Lower lobe of right lung (tissue), 2 donors: ENCODE results near the gene SLC17A8. TPM values are rescaled to one million over a fixed set of nuclear protein-coding genes. Genes with fewer than 3 reads are reported as not detected.
A peak's percentile ranks its signal among the peaks of the same experiment; 100 is the strongest.

Experiments used
- ATAC-seq, 2 donors: fragments of 200-7000 bp; cut with Tn5 transposase; one replicate each; pipeline ENCODE4 v1.9.1; 2020 to 2022; ENCODE audit warnings: mild to moderate bottlenecking in 2 of 2, moderate library complexity in 2 of 2
- DNase-seq: peaks from one replicate; pipeline ENCODE4 v3.0.0-alpha.2; 2020
- H3K27ac ChIP-seq: fragments of 200-600 bp; one replicate; pipeline ENCODE4 v1.8.0; 2022
- H3K27me3 ChIP-seq: fragments of 200-600 bp; one replicate; pipeline ENCODE4 v1.8.0; 2022; ENCODE audit warnings: low read depth
- H3K36me3 ChIP-seq: fragments of 200-600 bp; one replicate; pipeline ENCODE4 v1.8.0; 2022; ENCODE audit warnings: mild to moderate bottlenecking
- H3K4me1 ChIP-seq: fragments of 200-600 bp; one replicate; pipeline ENCODE4 v1.8.0; 2022
- H3K4me3 ChIP-seq: fragments of 200-600 bp; one replicate; pipeline ENCODE4 v1.8.0; 2022; ENCODE audit warnings: mild to moderate bottlenecking
- H3K9me3 ChIP-seq: fragments of 200-600 bp; one replicate; pipeline ENCODE4 v1.8.0; 2022
- CTCF ChIP-seq: fragments of 200-600 bp; IDR thresholded peaks from one replicate; pipeline ENCODE4 v1.8.0; 2022; ENCODE audit warnings: antibody characterized with exemption, mild to moderate bottlenecking
- intact Hi-C: fragments of 100-400 bp; cut with DNase I; formaldehyde crosslinking; loops from one replicate; pipeline ENCODE4 v1.11.0; 2022
- total RNA-seq: library from RNA; stranded (reverse); fragmentation: NEBNext Ultra II Directional; extraction: Animal tissue kit (Norgen Biotek cat#: 25700); gene quantifications from one replicate; pipeline ENCODE4 v1.2.1, GENCODE V29; 2021
- donor health status: DM: no; HTN: yes; CAD: no; lungs with severe emphysema.

The SLC17A8 gene
- total RNA-seq, 1 donor from 2014 or later = not detected

- H3K27me3 ChIP-seq = no peaks in the 10 kb centered on the region
- no peak overlapping the region for H3K27ac ChIP-seq
- ATAC-seq (peak; percentile 89 to 92), DNase-seq (peak; percentile 53)
- intact Hi-C loops = no loop called here
- no peak overlapping the region for H3K4me3 ChIP-seq
- peak; percentile 51 for TF ChIP-seq CTCF
- H3K9me3 ChIP-seq = no peaks in the 10 kb centered on the region
- H3K36me3 ChIP-seq = no peaks in the 10 kb centered on the region
- H3K4me1 ChIP-seq = no peaks in the 10 kb centered on the region
Observed at GRCh38 chr12:100404769-100405407, 48.0 kb downstream of the SLC17A8 start.

- Histone ChIP-seq H3K27ac (no peak overlapping the region), H3K4me3 (no peak overlapping the region), H3K4me1 (no peaks in the 10 kb centered on the region), H3K27me3 (no peaks in the 10 kb centered on the region), H3K36me3 (no peaks in the 10 kb centered on the region), H3K9me3 (no peaks in the 10 kb centered on the region)
- intact Hi-C loops = no loop called here
- no peak for DNase-seq
- TF ChIP-seq CTCF = no peak
- no peak for ATAC-seq
Observed at GRCh38 chr12:100413001-100413400, 56.1 kb downstream of the SLC17A8 start.

- ATAC-seq = no peak
- H3K9me3 ChIP-seq = no peaks in the 10 kb centered on the region
- DNase-seq = no peak
- H3K4me3 ChIP-seq = no peak overlapping the region
- no peaks in the 10 kb centered on the region for H3K27me3 ChIP-seq
- H3K36me3 ChIP-seq = no peaks in the 10 kb centered on the region
- TF ChIP-seq CTCF = no peak
- intact Hi-C loops = no loop called here
- H3K27ac ChIP-seq = no peak overlapping the region
- no peaks in the 10 kb centered on the region for H3K4me1 ChIP-seq
Observed at GRCh38 chr12:100414739-100415138, 57.9 kb downstream of the SLC17A8 start.

- H3K4me1 ChIP-seq = no peaks in the 10 kb centered on the region
- H3K9me3 ChIP-seq = peaks cover 9% of the 10 kb centered on the region
- no peaks in the 10 kb centered on the region for H3K36me3 ChIP-seq
- intact Hi-C loops = no loop called here
- DNase-seq = no peak
- ATAC-seq = no peak
- H3K4me3 ChIP-seq = no peak overlapping the region
- no peak for TF ChIP-seq CTCF
- H3K27ac ChIP-seq = no peak overlapping the region
- no peaks in the 10 kb centered on the region for H3K27me3 ChIP-seq
Observed at GRCh38 chr12:100422646-100423045, 65.8 kb downstream of the SLC17A8 start.

GRCh38 chr12:100426145-100426544 lies 69.3 kb downstream of the SLC17A8 start:
- Histone ChIP-seq H3K4me3 (no peak overlapping the region), H3K36me3 (no peaks in the 10 kb centered on the region), H3K27me3 (no peaks in the 10 kb centered on the region), H3K27ac (no peak overlapping the region), H3K4me1 (no peaks in the 10 kb centered on the region), H3K9me3 (peaks cover 9% of the 10 kb centered on the region)
- intact Hi-C loops = no loop called here
- DNase-seq (no peak), ATAC-seq (no peak)
- no peak for TF ChIP-seq CTCF
